GM23248 (cell line): ENCODE measurements around the gene PODXL2.

Source experiments
- EZH2 ChIP-seq: fragments of 200-600 bp; sonication (generic); IDR thresholded peaks from 2 replicates; pipeline ENCODE4 v1.6.1; 2018; ENCODE audit warnings: antibody characterized with exemption, mild to moderate bottlenecking; ENCODE audit not compliant: insufficient read depth, poor library complexity, severe bottlenecking
- EZH2phosphoT487 ChIP-seq: fragments of 200-600 bp; sonication (generic); IDR thresholded peaks from 2 replicates; pipeline ENCODE4 v1.6.1; 2018; ENCODE audit warnings: antibody characterized with exemption, moderate library complexity, mild to moderate bottlenecking, low read depth; ENCODE audit not compliant: insufficient read depth

GRCh38 chr3:127672429-127673190 is 43.6 kb downstream of the PODXL2 start, which contains the start of gene ABTB1:
- TF ChIP-seq EZH2, result no peak
- no peak for TF ChIP-seq EZH2phosphoT487
